H1 (cell line): ENCODE results near the gene ZBTB20. TPM values are rescaled to one million over a fixed set of nuclear protein-coding genes. Genes with fewer than 3 reads are reported as not detected.

ENCODE experiments used
- CTCF ChIA-PET: fragments of 300-600 bp; sonication (Branson Sonifier 250); formaldehyde crosslinking; loops from one replicate; lab custom pipeline; 2021; ENCODE audit not compliant: partially characterized antibody; lab: Charles Lee
- POLR2A ChIA-PET: fragments of 300-600 bp; sonication (Branson Sonifier 250); formaldehyde crosslinking; loops from one replicate; lab custom pipeline; 2021; ENCODE audit warnings: inconsistent platforms; ENCODE audit not compliant: partially characterized antibody; lab: Charles Lee
- DNase-seq, 2 experiments: peaks; one replicate each; pipeline versions ENCODE4 v3.0.0 to v3.0.0-alpha.2; 2010 to 2022; ENCODE audit warnings: low spot score in 2 of 2, low read depth in 1 of 2, mixed read lengths in 1 of 2
- FAIRE-seq: peaks from 2 replicates; lab custom pipeline; 2011; peaks lifted over from hg19 to GRCh38; lab: Jason Lieb, UNC
- H2AFZ ChIP-seq: 2 replicates; pipeline ENCODE4 v1.8.1; 2012; ENCODE audit warnings: low read length, inconsistent platforms
- H2AK5ac ChIP-seq: 2 replicates; pipeline ENCODE4 v1.6.1; 2013; ENCODE audit warnings: low read depth, low read length
- H2BK120ac ChIP-seq: replicated peaks from 2 replicates; pipeline ENCODE3; 2013; ENCODE audit warnings: low read depth, low read length, inconsistent platforms
- H2BK12ac ChIP-seq: 2 replicates; pipeline ENCODE4 v1.6.1; 2013; ENCODE audit warnings: low read depth, low read length
- H2BK15ac ChIP-seq: 2 replicates; pipeline ENCODE4 v1.6.1; 2013; ENCODE audit warnings: low read length
- H2BK20ac ChIP-seq: 2 replicates; pipeline ENCODE4 v1.6.1; 2013; ENCODE audit warnings: low read length
- H2BK5ac ChIP-seq: 2 replicates; pipeline ENCODE4 v1.6.1; 2013; ENCODE audit warnings: low read depth, low read length
- H3K14ac ChIP-seq: 2 replicates; pipeline ENCODE4 v1.6.1; 2013; ENCODE audit warnings: inconsistent platforms; ENCODE audit not compliant: insufficient read length
- H3K18ac ChIP-seq: 2 replicates; pipeline ENCODE4 v1.6.1; 2013; ENCODE audit warnings: low read length; ENCODE audit errors: extremely low read depth
- H3K23ac ChIP-seq: 2 replicates; pipeline ENCODE4 v1.6.1; 2013; ENCODE audit warnings: inconsistent platforms; ENCODE audit not compliant: insufficient read length
- H3K23me2 ChIP-seq: 2 replicates; pipeline ENCODE4 v1.6.1; 2013; ENCODE audit warnings: low read depth, low read length
- H3K27ac ChIP-seq: 2 replicates; pipeline ENCODE4 v1.6.1; 2011; ENCODE audit warnings: low read depth, low read length, inconsistent platforms
- H3K27me3 ChIP-seq, 4 experiments: replicated peaks in 1 of 4; 1 replicate in 1 of 4; 2 replicates in 3 of 4; pipeline versions ENCODE4 v1.6.1 to v1.8.1; 2011 to 2013; ENCODE audit warnings: low read length in 3 of 4, mild to moderate bottlenecking in 3 of 4, inconsistent platforms in 2 of 4, mixed read lengths in 2 of 4, moderate library complexity in 1 of 4; ENCODE audit not compliant: control insufficient read depth in 3 of 4, insufficient read depth in 3 of 4; ENCODE audit errors: extremely low read depth in 1 of 4
- H3K36me3 ChIP-seq, 4 experiments: 2 replicates each; pipeline versions ENCODE4 v1.6.1 to v1.8.1; 2011 to 2013; ENCODE audit warnings: mild to moderate bottlenecking in 4 of 4, low read length in 3 of 4, moderate library complexity in 2 of 4, control low read depth in 1 of 4, inconsistent platforms in 1 of 4; ENCODE audit not compliant: insufficient read depth in 4 of 4, control insufficient read depth in 2 of 4
- H3K4ac ChIP-seq: replicated peaks from 2 replicates; pipeline ENCODE3; 2013; ENCODE audit warnings: low read length, low read depth, mixed read lengths, inconsistent platforms; ENCODE audit not compliant: insufficient read length
- H3K4me1 ChIP-seq, 4 experiments: replicated peaks in 1 of 4; 1 replicate in 1 of 4; 2 replicates in 3 of 4; pipeline versions ENCODE4 v1.6.1 to v1.8.1; 2011 to 2013; ENCODE audit warnings: low read length in 3 of 4, inconsistent platforms in 2 of 4, mixed read lengths in 1 of 4; ENCODE audit not compliant: insufficient read depth in 4 of 4, control insufficient read depth in 3 of 4
- H3K4me2 ChIP-seq, 2 experiments: 2 replicates each; pipeline versions ENCODE4 v1.6.1 to v1.8.1; 2011 to 2013; ENCODE audit warnings: low read depth in 2 of 2, low read length in 2 of 2, control low read depth in 1 of 2, inconsistent platforms in 1 of 2, mild to moderate bottlenecking in 1 of 2; ENCODE audit not compliant: insufficient read depth in 1 of 2
- H3K4me3 ChIP-seq, 4 experiments: fragments of 200-600, 300-600 bp in 1 of 4; sonication (generic), shearing (Covaris generic), sonication (Bioruptor Twin) in 1 of 4; 2 replicates each; pipeline versions ENCODE4 v1.5.1 to v1.8.1; 2011 to 2016; ENCODE audit warnings: low read length in 4 of 4, low read depth in 3 of 4, control low read depth in 2 of 4, inconsistent platforms in 2 of 4, mild to moderate bottlenecking in 2 of 4, mixed read lengths in 1 of 4, moderate library complexity in 1 of 4; ENCODE audit not compliant: insufficient read depth in 2 of 4; ENCODE audit errors: extremely low read depth in 1 of 4
- H3K56ac ChIP-seq: replicated peaks from 2 replicates; pipeline ENCODE3; 2013; ENCODE audit warnings: low read depth, mild to moderate bottlenecking, mixed read lengths, low read length, inconsistent platforms; ENCODE audit not compliant: insufficient read length
- H3K79me1 ChIP-seq: 2 replicates; pipeline ENCODE4 v1.6.1; 2013; ENCODE audit warnings: low read depth, low read length, control low read depth
- H3K79me2 ChIP-seq, 2 experiments: 2 replicates each; pipeline versions ENCODE4 v1.6.1 to v1.8.1; 2012 to 2013; ENCODE audit warnings: low read length in 2 of 2, mild to moderate bottlenecking in 2 of 2, inconsistent platforms in 1 of 2; ENCODE audit not compliant: insufficient read depth in 2 of 2, control insufficient read depth in 1 of 2
- H3K9ac ChIP-seq, 4 experiments: replicated peaks in 1 of 4; 1 replicate in 1 of 4; 2 replicates in 3 of 4; pipeline versions ENCODE4 v1.6.1 to v1.8.1; 2011 to 2013; ENCODE audit warnings: low read depth in 3 of 4, low read length in 3 of 4, control low read depth in 2 of 4, mild to moderate bottlenecking in 2 of 4, moderate library complexity in 2 of 4, inconsistent platforms in 1 of 4; ENCODE audit errors: extremely low read depth in 1 of 4
- H3K9me3 ChIP-seq, 2 experiments: 2 replicates each; pipeline versions ENCODE4 v1.6.1 to v1.8.1; 2012 to 2013; ENCODE audit warnings: mild to moderate bottlenecking in 2 of 2, moderate library complexity in 2 of 2, control low read depth in 1 of 2, inconsistent platforms in 1 of 2, low read depth in 1 of 2, low read length in 1 of 2, mixed read lengths in 1 of 2; ENCODE audit not compliant: insufficient read depth in 2 of 2
- H4K20me1 ChIP-seq, 2 experiments: replicated peaks in 1 of 2; 2 replicates each; pipeline versions ENCODE3 to v1.8.1; 2011 to 2013; ENCODE audit warnings: inconsistent platforms in 2 of 2, low read length in 2 of 2, mild to moderate bottlenecking in 1 of 2; ENCODE audit not compliant: insufficient read depth in 2 of 2, control insufficient read depth in 1 of 2
- H4K5ac ChIP-seq: 2 replicates; pipeline ENCODE4 v1.6.1; 2013; ENCODE audit warnings: low read length, low read depth, mixed read lengths, inconsistent platforms; ENCODE audit not compliant: insufficient read length
- H4K8ac ChIP-seq: 2 replicates; pipeline ENCODE4 v1.8.0; 2013; ENCODE audit warnings: mild to moderate bottlenecking, moderate library complexity, low read length, inconsistent platforms; ENCODE audit not compliant: insufficient read depth; ENCODE audit errors: extremely low read depth
- H4K91ac ChIP-seq: replicated peaks from 2 replicates; pipeline ENCODE3; 2013; ENCODE audit warnings: low read length, mixed read lengths, inconsistent platforms; ENCODE audit not compliant: insufficient read length
- BACH1 ChIP-seq: IDR thresholded peaks from 2 replicates; pipeline ENCODE4 v1.6.1; 2012; ENCODE audit warnings: low read length, improper control_type of control experiment
- CBX8 ChIP-seq: fragments of 300-800, 300-1000 bp; sonication (generic); IDR thresholded peaks from 2 replicates; pipeline ENCODE4 v1.7.1; 2016; ENCODE audit warnings: low read depth, low read length, borderline replicate concordance
- NRF1 ChIP-seq: IDR thresholded peaks from 2 replicates; pipeline ENCODE4 v1.6.1; 2011; ENCODE audit warnings: mild to moderate bottlenecking, low read depth, low read length, improper control_type of control experiment
- SIRT6 ChIP-seq: IDR thresholded peaks from one replicate; pipeline ENCODE4 v1.7.1; 2012; ENCODE audit warnings: low read length, inconsistent platforms
- TAF7 ChIP-seq: optimal IDR thresholded peaks from 2 replicates; pipeline ENCODE3; 2011; ENCODE audit warnings: low read depth, mild to moderate bottlenecking, inconsistent platforms, low read length, moderate library complexity, borderline replicate concordance
- TCF12 ChIP-seq: IDR thresholded peaks from 2 replicates; pipeline ENCODE4 v1.6.1; 2011; ENCODE audit warnings: low read depth, mild to moderate bottlenecking, low read length
- WGBS, 2 experiments: shearing (Covaris generic) in 1 of 2; methylation state at CpG; one replicate each; pipeline versions ENCODE4 v1.1.6 to v1.1.7; 2013 to 2015; ENCODE audit warnings: low lambda C conversion rate in 2 of 2, mixed read lengths in 2 of 2, inconsistent platforms in 1 of 2, low coverage in 1 of 2, missing lambda C conversion rate in 1 of 2; ENCODE audit not compliant: insufficient replicate concordance in 2 of 2, insufficient coverage in 1 of 2, insufficient read length in 1 of 2; ENCODE audit errors: extremely low coverage in 1 of 2, missing lambda C conversion rate in 1 of 2; 5-methylcytosine and 5-hydroxymethylcytosine counted together
- polyA plus RNA-seq, 7 experiments: library from polyadenylated mRNA; depleted of rRNA in 3 of 7; stranded (reverse) in 5 of 7; unstranded in 2 of 7; fragments of >200 nt in 5 of 7; fragments of 200-250 nt in 2 of 7; gene quantifications; 1 replicate in 5 of 7; 2 replicates in 1 of 7; 4 replicates in 1 of 7; pipeline versions ENCODE4 v1.2.1 to v1.2.3, GENCODE V29; 2011 to 2013; ENCODE audit warnings: missing spikeins in 2 of 7, mixed read lengths in 2 of 7
- total RNA-seq: library from RNA; stranded (reverse); fragmentation: NEBNext Ultra II Directional; extraction: Animal tissue kit (Norgen Biotek cat#: 25700); gene quantifications from 2 replicates; pipeline ENCODE4 v1.2.1, GENCODE V29; 2021
- TF ChIP-seq, protein P1 (sequence below): IDR thresholded peaks from 2 replicates; pipeline ENCODE4 v1.6.1; 2012; ENCODE audit warnings: low read length, inconsistent platforms

The ZBTB20 gene
- total and polyA plus RNA-seq, 2 of the 8 experiments (the other 6 are each of a cell fraction or from before 2014, with no cell fraction given), result 0.35 to 1.3 TPM

DNA sequence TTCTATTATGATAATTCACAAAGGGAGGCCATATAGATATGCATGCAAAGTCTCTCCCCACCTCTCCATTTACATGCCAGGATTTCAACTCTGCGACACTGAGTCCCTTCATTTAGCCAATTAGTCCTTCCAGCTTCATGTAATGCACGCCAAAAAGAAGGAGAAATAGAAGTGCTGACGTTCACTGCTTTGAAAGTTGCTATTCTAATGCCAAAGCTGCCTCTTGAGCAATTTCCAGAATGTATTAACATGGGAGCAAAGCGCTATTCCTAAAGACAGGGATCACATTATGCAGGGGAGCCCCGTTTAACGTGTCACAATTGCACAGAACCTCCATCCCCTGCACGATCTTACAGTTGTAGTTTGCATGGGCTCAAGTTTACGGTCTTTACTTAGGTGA lies 722.8 kb downstream of the ZBTB20 start:
- Histone ChIP-seq H3K79me2 (no peaks in the 10 kb centered on the region), H3K9me3 (no peaks in the 10 kb centered on the region)

More for the DNA sequence above, 722.8 kb downstream of the ZBTB20 start:
- ChIA-PET POLR2A (no interaction called here), CTCF (interaction anchor here (1.2 to 7.4 kb wide), 3 partner anchors 11 to 40 kb away, joined by 3 to 67 read pairs (median 12); no protein-coding TSS in a partner anchor)
- Histone ChIP-seq H3K4me2 (no peak overlapping the region), H2BK12ac (no peak overlapping the region), H3K4ac (no peak overlapping the region), H3K4me3 (no peak overlapping the region), H3K4me1 (peaks cover 0 to 9% (median 0%) of the 10 kb centered on the region in 4 experiments; a peak in 1 of 7 replicates), H2AFZ (no peak overlapping the region), H2BK20ac (no peak overlapping the region), H3K56ac (no peak overlapping the region), H3K23me2 (no peaks in the 10 kb centered on the region), H4K5ac (no peak overlapping the region), H2BK5ac (no peak overlapping the region), H3K79me1 (no peaks in the 10 kb centered on the region), H2BK120ac (no peak overlapping the region), H3K36me3 (no peaks in the 10 kb centered on the region), H3K23ac (no peak overlapping the region), H4K8ac (no peak overlapping the region), H3K18ac (no peak overlapping the region), H2AK5ac (no peak overlapping the region), H4K20me1 (no peaks in the 10 kb centered on the region), H3K9ac (no peak overlapping the region), H4K91ac (no peak overlapping the region), H3K14ac (no peak overlapping the region), H3K27me3 (no peaks in the 10 kb centered on the region), H2BK15ac (no peak overlapping the region), H3K27ac (no peak overlapping the region)
- FAIRE-seq, result no peak
- DNase-seq, result no peak
- 78% methylated on average over 8 of the region's 8 CpGs; no CpG with 5 or more reads in 1 of the 2 experiments for WGBS, 2 experiments
- TF ChIP-seq NRF1, result no peak
- no peak for TF ChIP-seq SIRT6
- TF ChIP-seq TCF12, result no peak
- TF ChIP-seq, protein P1, sequence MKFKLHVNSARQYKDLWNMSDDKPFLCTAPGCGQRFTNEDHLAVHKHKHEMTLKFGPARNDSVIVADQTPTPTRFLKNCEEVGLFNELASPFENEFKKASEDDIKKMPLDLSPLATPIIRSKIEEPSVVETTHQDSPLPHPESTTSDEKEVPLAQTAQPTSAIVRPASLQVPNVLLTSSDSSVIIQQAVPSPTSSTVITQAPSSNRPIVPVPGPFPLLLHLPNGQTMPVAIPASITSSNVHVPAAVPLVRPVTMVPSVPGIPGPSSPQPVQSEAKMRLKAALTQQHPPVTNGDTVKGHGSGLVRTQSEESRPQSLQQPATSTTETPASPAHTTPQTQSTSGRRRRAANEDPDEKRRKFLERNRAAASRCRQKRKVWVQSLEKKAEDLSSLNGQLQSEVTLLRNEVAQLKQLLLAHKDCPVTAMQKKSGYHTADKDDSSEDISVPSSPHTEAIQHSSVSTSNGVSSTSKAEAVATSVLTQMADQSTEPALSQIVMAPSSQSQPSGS, result no peak
- no peak for TF ChIP-seq CBX8
- TF ChIP-seq BACH1, result no peak
- no peak for TF ChIP-seq TAF7
